ENCODE results near the gene GRM5.
"Not testable (repeated sequence)": the region's sequence is repeated elsewhere in the genome, so short reads cannot be mapped to it uniquely, and the experiment has no call there.

GRM5 gene

DNA sequence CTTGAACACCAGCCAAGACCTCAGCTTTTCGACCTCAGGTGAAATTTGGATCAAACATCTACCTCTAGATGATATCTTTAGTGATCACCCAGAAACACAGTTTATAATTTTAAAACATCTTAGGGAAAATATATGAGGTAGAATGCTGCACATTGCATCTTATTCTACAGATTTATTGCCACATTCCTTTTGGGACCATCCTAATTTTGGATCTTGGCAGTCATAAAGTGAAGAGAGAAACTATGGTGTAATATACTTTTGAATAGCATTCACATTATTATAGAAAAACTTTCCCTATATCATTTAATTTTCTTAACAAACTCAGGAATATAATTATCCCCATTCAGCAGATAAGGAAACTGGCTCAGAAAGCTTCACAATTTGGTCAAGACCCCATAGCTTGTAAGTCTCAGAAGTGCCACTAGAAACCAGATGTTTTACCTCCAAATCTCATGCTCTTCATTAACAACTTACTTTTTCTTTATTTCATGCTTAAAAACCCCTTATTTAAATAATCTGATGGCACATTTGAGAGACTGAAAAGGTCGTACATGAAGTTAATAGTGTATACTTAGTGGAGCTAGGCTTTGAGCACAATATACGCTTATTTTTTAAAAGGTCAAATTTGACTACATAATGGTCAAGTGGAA, 529.0 kb downstream of the GRM5 start:
- Histone ChIP-seq H3K9ac (ENCODE audit: low read length) (no peak overlapping the region), H3K27ac (ENCODE audit: low read depth, low read length, poor library complexity, severe bottlenecking) (no peak overlapping the region)

DNA sequence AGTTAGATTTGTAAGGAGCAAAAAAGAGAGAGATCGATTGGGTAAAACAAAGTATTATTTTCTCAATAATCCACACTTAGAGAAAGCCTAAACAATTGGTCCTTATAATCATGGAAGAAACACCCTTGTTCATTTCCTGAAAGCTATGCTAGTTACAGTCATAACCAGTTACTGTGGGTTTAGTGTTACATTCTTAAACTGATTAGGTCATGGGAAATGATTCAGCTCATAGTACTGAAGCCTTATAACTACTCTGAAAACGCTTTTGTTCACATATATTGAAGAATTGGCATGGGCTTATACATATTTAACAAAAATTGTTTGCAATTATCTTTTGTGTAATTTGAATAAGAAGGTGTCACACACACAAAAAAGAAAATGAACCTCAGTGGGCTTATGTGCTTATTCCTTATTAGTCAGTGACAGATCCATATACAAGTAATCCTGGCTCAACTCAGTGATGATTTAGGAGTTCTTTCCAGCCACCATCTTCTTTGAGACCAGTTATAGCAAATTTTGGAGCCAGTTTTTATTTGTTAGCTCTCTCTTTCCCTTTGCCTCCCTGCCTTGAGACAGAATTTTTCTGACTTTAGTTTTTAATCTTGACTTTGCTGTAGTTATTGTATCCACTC, 529.8 kb downstream of the GRM5 start:
- Histone ChIP-seq H3K4me2 (ENCODE audit: low read length) (no peak overlapping the region), H2AFZ (ENCODE audit: low read length) (no peak overlapping the region), H3K9me2 (ENCODE audit: low read depth, low read length) (no peaks in the 10 kb centered on the region), H3K27me3 (ENCODE audit: insufficient read depth, low read length) (no peaks in the 10 kb centered on the region), H4K20me1 (ENCODE audit: insufficient read depth, low read length) (no peaks in the 10 kb centered on the region), H3K9ac (ENCODE audit: low read length) (no peak overlapping the region), H3K79me2 (ENCODE audit: insufficient read depth, low read length) (no peaks in the 10 kb centered on the region), H3K4me1 (ENCODE audit: insufficient read depth, low read length, severe bottlenecking) (no peaks in the 10 kb centered on the region), H3F3A (ENCODE audit: insufficient read depth, low read length) (no peaks in the 10 kb centered on the region), H3K9me3 (ENCODE audit: low read length) (no peaks in the 10 kb centered on the region), H3K27ac (ENCODE audit: low read depth, low read length, poor library complexity, severe bottlenecking) (no peak overlapping the region), H3K4me3 (ENCODE audit: low read depth, low read length, poor library complexity, severe bottlenecking) (no peak overlapping the region), H3K36me3 (ENCODE audit: insufficient read depth, low read length) (no peaks in the 10 kb centered on the region)
- TF ChIP-seq EZH2 (IDR thresholded peaks at IDR 0.05; ENCODE audit: borderline replicate concordance, low read length) (no peak), CTCF (IDR thresholded peaks at IDR 0.05; ENCODE audit: low read length) (no peak)

More for the DNA sequence above, 529.0 kb downstream of the GRM5 start:
- Histone ChIP-seq H3F3A (ENCODE audit: insufficient read depth, low read length) (no peaks in the 10 kb centered on the region), H3K4me1 (ENCODE audit: insufficient read depth, low read length, severe bottlenecking) (no peaks in the 10 kb centered on the region), H4K20me1 (ENCODE audit: insufficient read depth, low read length) (no peaks in the 10 kb centered on the region), H2AFZ (ENCODE audit: low read length) (no peak overlapping the region), H3K9me2 (ENCODE audit: low read depth, low read length) (no peaks in the 10 kb centered on the region), H3K9me3 (ENCODE audit: low read length) (no peaks in the 10 kb centered on the region), H3K36me3 (ENCODE audit: insufficient read depth, low read length) (no peaks in the 10 kb centered on the region), H3K27me3 (ENCODE audit: insufficient read depth, low read length) (no peaks in the 10 kb centered on the region), H3K4me2 (ENCODE audit: low read length) (no peak overlapping the region), H3K4me3 (ENCODE audit: low read depth, low read length, poor library complexity, severe bottlenecking) (no peak overlapping the region), H3K79me2 (ENCODE audit: insufficient read depth, low read length) (no peaks in the 10 kb centered on the region)
- no peak for TF ChIP-seq EZH2 (IDR thresholded peaks at IDR 0.05; ENCODE audit: borderline replicate concordance, low read length)
- no peak for TF ChIP-seq CTCF (IDR thresholded peaks at IDR 0.05; ENCODE audit: low read length)

GRCh38 chr11:88535266-88535665, 530.5 kb downstream of the GRM5 start:
- no peaks in the 10 kb centered on the region for H3K4me1 ChIP-seq (ENCODE audit: insufficient read depth, low read length, severe bottlenecking)
- no peak for TF ChIP-seq CTCF (IDR thresholded peaks at IDR 0.05; ENCODE audit: low read length)
- TF ChIP-seq EZH2 (IDR thresholded peaks at IDR 0.05; ENCODE audit: borderline replicate concordance, low read length): no peak
- no peaks in the 10 kb centered on the region for H3K36me3 ChIP-seq (ENCODE audit: insufficient read depth, low read length)
- no peaks in the 10 kb centered on the region for H3K79me2 ChIP-seq (ENCODE audit: insufficient read depth, low read length)
- H3K27ac ChIP-seq (ENCODE audit: low read depth, low read length, poor library complexity, severe bottlenecking): no peak overlapping the region
- no peaks in the 10 kb centered on the region for H3K9me2 ChIP-seq (ENCODE audit: low read depth, low read length)
- no peaks in the 10 kb centered on the region for H4K20me1 ChIP-seq (ENCODE audit: insufficient read depth, low read length)
- H2AFZ ChIP-seq (ENCODE audit: low read length): no peak overlapping the region
- H3K9ac ChIP-seq (ENCODE audit: low read length): no peak overlapping the region
- no peaks in the 10 kb centered on the region for H3K27me3 ChIP-seq (ENCODE audit: insufficient read depth, low read length)
- H3K4me3 ChIP-seq (ENCODE audit: low read depth, low read length, poor library complexity, severe bottlenecking): no peak overlapping the region
- no peak overlapping the region for H3K4me2 ChIP-seq (ENCODE audit: low read length)
- H3F3A ChIP-seq (ENCODE audit: insufficient read depth, low read length): no peaks in the 10 kb centered on the region
- H3K9me3 ChIP-seq (ENCODE audit: low read length): no peaks in the 10 kb centered on the region

GRCh38 chr11:88534706-88535105, 531.1 kb downstream of the GRM5 start:
- H3K79me2 ChIP-seq (ENCODE audit: insufficient read depth, low read length); H3F3A ChIP-seq (ENCODE audit: insufficient read depth, low read length); H2AFZ ChIP-seq (ENCODE audit: low read length); H3K9me2 ChIP-seq (ENCODE audit: low read depth, low read length); H3K4me3 ChIP-seq (ENCODE audit: low read depth, low read length, poor library complexity, severe bottlenecking); H4K20me1 ChIP-seq (ENCODE audit: insufficient read depth, low read length); H3K27ac ChIP-seq (ENCODE audit: low read depth, low read length, poor library complexity, severe bottlenecking); H3K36me3 ChIP-seq (ENCODE audit: insufficient read depth, low read length); H3K9ac ChIP-seq (ENCODE audit: low read length); H3K4me2 ChIP-seq (ENCODE audit: low read length); H3K9me3 ChIP-seq (ENCODE audit: low read length); H3K27me3 ChIP-seq (ENCODE audit: insufficient read depth, low read length); H3K4me1 ChIP-seq (ENCODE audit: insufficient read depth, low read length, severe bottlenecking): not testable (repeated sequence)
